HCT116 (cell line): ENCODE measurements around the gene IQCF6. TPM values are rescaled to one million over a fixed set of nuclear protein-coding genes. Genes with fewer than 3 reads are reported as not detected.

Experiments used
- ATAC-seq: fragments of 200-7000 bp; cut with Tn5 transposase; 2 replicates; pipeline ENCODE4 v1.9.1; 2020; ENCODE audit warnings: mild to moderate bottlenecking, moderate library complexity
- BruUV-seq: library from RNA; stranded (reverse); fragments of 400-500 nt; replicated peaks from 2 replicates; lab custom pipeline; 2021; lab: Mats Ljungman, UMichigan
- CTCF ChIA-PET: fragments of 300-600 bp; sonication (Branson Sonifier 250); formaldehyde crosslinking; loops from one replicate; lab custom pipeline; 2021; ENCODE audit warnings: antibody characterized with exemption; lab: Charles Lee
- POLR2A ChIA-PET: fragments of 300-600, 350-600 bp; sonication (Branson Sonifier 250); formaldehyde crosslinking; loops from one replicate; lab custom pipeline; 2021; ENCODE audit warnings: antibody characterized with exemption; lab: Charles Lee
- RAD21 ChIA-PET, 2 experiments: fragments of 300-600 bp; sonication (Branson Sonifier 250); formaldehyde crosslinking; loops; one replicate each; lab custom pipeline; 2023; ENCODE audit warnings: low total read pairs in 2 of 2; ENCODE audit not compliant: uncharacterized antibody in 2 of 2, unreplicated experiment in 2 of 2, low non-redundant PET in 1 of 2; lab: Charles Lee
- DNase-seq: peaks from one replicate; pipeline ENCODE4 v3.0.0-alpha.2; 2010; ENCODE audit warnings: low read depth, low spot score
- H2AFZ ChIP-seq: fragments of 200-600 bp; shearing (Covaris generic), sonication (generic); 2 replicates; pipeline ENCODE4 v1.6.1; 2017; ENCODE audit warnings: low read depth, mixed run types, mixed read lengths, antibody characterized with exemption, low read length; ENCODE audit not compliant: poor library complexity, severe bottlenecking
- H3K27ac ChIP-seq: 2 replicates; pipeline ENCODE4 v1.5.1; 2012; ENCODE audit warnings: low read depth, low read length
- H3K27me3 ChIP-seq: fragments of 200-600 bp; sonication (generic); 2 replicates; pipeline ENCODE4 v1.6.1; 2016; ENCODE audit warnings: mixed run types, low read length, mixed read lengths; ENCODE audit not compliant: insufficient read depth
- H3K36me3 ChIP-seq, 2 experiments: fragments of 200-500 bp in 1 of 2; fragments of 200-600 bp in 1 of 2; sonication (Bioruptor generic) in 1 of 2; sonication (generic) in 1 of 2; 2 replicates each; pipeline versions ENCODE4 v1.5.1 to v1.6.1; 2014 to 2016; ENCODE audit warnings: low read length in 2 of 2, inconsistent platforms in 1 of 2, mixed read lengths in 1 of 2, mixed run types in 1 of 2; ENCODE audit not compliant: insufficient read depth in 2 of 2, control insufficient read depth in 1 of 2
- H3K4me1 ChIP-seq, 2 experiments: fragments of 200-600 bp in 1 of 2; sonication (generic) in 1 of 2; 2 replicates each; pipeline versions ENCODE4 v1.5.1 to v1.6.1; 2012 to 2017; ENCODE audit warnings: low read length in 2 of 2, inconsistent platforms in 1 of 2, mild to moderate bottlenecking in 1 of 2, mixed read lengths in 1 of 2, mixed run types in 1 of 2, moderate library complexity in 1 of 2; ENCODE audit not compliant: insufficient read depth in 2 of 2, control insufficient read depth in 1 of 2
- H3K4me2 ChIP-seq: fragments of 200-600 bp; sonication (generic); 2 replicates; pipeline ENCODE4 v1.6.1; 2017; ENCODE audit warnings: mixed run types, low read length, mixed read lengths
- H3K4me3 ChIP-seq, 2 experiments: fragments of 200-600 bp in 1 of 2; sonication (generic) in 1 of 2; replicated peaks in 1 of 2; 2 replicates each; pipeline ENCODE4 v1.5.1; 2011 to 2016; ENCODE audit warnings: low read length in 2 of 2, control low read depth in 1 of 2, low read depth in 1 of 2, mild to moderate bottlenecking in 1 of 2, mixed read lengths in 1 of 2, mixed run types in 1 of 2
- H3K79me2 ChIP-seq: fragments of 200-600 bp; sonication (generic); 2 replicates; pipeline ENCODE4 v1.6.1; 2017; ENCODE audit warnings: mild to moderate bottlenecking, mixed run types, low read length, moderate library complexity, mixed read lengths; ENCODE audit not compliant: insufficient read depth
- H3K9ac ChIP-seq: fragments of 200-600 bp; sonication (generic); 2 replicates; pipeline ENCODE4 v1.6.1; 2016; ENCODE audit warnings: low read length, mixed read lengths
- H3K9me2 ChIP-seq: fragments of 200-600 bp; sonication (generic), shearing (Covaris generic); 2 replicates; pipeline ENCODE4 v1.6.1; 2017; ENCODE audit warnings: mixed run types, mild to moderate bottlenecking, moderate library complexity; ENCODE audit not compliant: insufficient read depth
- H3K9me3 ChIP-seq, 2 experiments: fragments of 200-500 bp in 1 of 2; fragments of 200-600 bp in 1 of 2; sonication (Bioruptor generic) in 1 of 2; sonication (generic) in 1 of 2; 2 replicates each; pipeline ENCODE4 v1.6.1; 2014 to 2017; ENCODE audit warnings: low read length in 2 of 2, mixed read lengths in 2 of 2, inconsistent platforms in 1 of 2, low read depth in 1 of 2, mild to moderate bottlenecking in 1 of 2, mixed run types in 1 of 2, moderate library complexity in 1 of 2; ENCODE audit not compliant: control insufficient read depth in 1 of 2, insufficient read depth in 1 of 2
- H4K20me1 ChIP-seq: fragments of 200-600 bp; sonication (generic), shearing (Covaris generic); 2 replicates; pipeline ENCODE4 v1.6.1; 2017; ENCODE audit warnings: mixed run types, mild to moderate bottlenecking, moderate library complexity; ENCODE audit not compliant: insufficient read depth
- CBX3 ChIP-seq: IDR thresholded peaks from 2 replicates; pipeline ENCODE4 v1.6.1; 2012; ENCODE audit warnings: low read depth
- CTCF ChIP-seq, 3 experiments: fragments of 200-600 bp in 1 of 3; sonication (generic) in 1 of 3; IDR thresholded peaks in 2 of 3; conservative IDR thresholded peaks in 1 of 3; 2 replicates each; pipeline ENCODE4 v1.5.1; 2012 to 2017; ENCODE audit warnings: low read depth in 2 of 3, low read length in 2 of 3, antibody characterized with exemption in 1 of 3, borderline replicate concordance in 1 of 3, control low read depth in 1 of 3, mild to moderate bottlenecking in 1 of 3, mixed read lengths in 1 of 3, mixed run types in 1 of 3, moderate library complexity in 1 of 3; ENCODE audit not compliant: insufficient read depth in 1 of 3
- ELF1 ChIP-seq: IDR thresholded peaks from 2 replicates; pipeline ENCODE4 v1.6.1; 2012; ENCODE audit warnings: low read depth, borderline replicate concordance
- EZH2 ChIP-seq: fragments of 200-600 bp; sonication (generic); IDR thresholded peaks from 2 replicates; pipeline ENCODE4 v1.6.1; 2017; ENCODE audit warnings: antibody characterized with exemption, mixed run types
- EZH2phosphoT487 ChIP-seq: fragments of 200-600 bp; IDR thresholded peaks from 2 replicates; pipeline ENCODE4 v1.6.1; 2018; ENCODE audit warnings: antibody characterized with exemption, borderline replicate concordance
- FOSL1 ChIP-seq: IDR thresholded peaks from 2 replicates; pipeline ENCODE4 v1.6.1; 2012; ENCODE audit warnings: low read depth
- JUND ChIP-seq: IDR thresholded peaks from 2 replicates; pipeline ENCODE4 v1.6.1; 2012
- MAX ChIP-seq: IDR thresholded peaks from 2 replicates; pipeline ENCODE4 v1.6.1; 2012
- POLR2A ChIP-seq: IDR thresholded peaks from 2 replicates; pipeline ENCODE4 v1.7.0; 2011; ENCODE audit warnings: borderline replicate concordance; ENCODE audit not compliant: insufficient read depth, insufficient read length; ENCODE audit errors: extremely low read depth
- POLR2AphosphoS5 ChIP-seq: IDR thresholded peaks from 2 replicates; pipeline ENCODE4 v1.6.1; 2011; ENCODE audit warnings: mild to moderate bottlenecking, low read depth, low read length, moderate library complexity
- REST ChIP-seq: IDR thresholded peaks from 2 replicates; pipeline ENCODE4 v1.6.1; 2012; ENCODE audit warnings: low read depth
- SIN3A ChIP-seq: IDR thresholded peaks from 2 replicates; pipeline ENCODE4 v1.6.1; 2012; ENCODE audit warnings: low read depth
- SP1 ChIP-seq: IDR thresholded peaks from 2 replicates; pipeline ENCODE4 v1.6.1; 2012; ENCODE audit warnings: low read depth
- SRF ChIP-seq: IDR thresholded peaks from 2 replicates; pipeline ENCODE4 v1.6.1; 2012; ENCODE audit warnings: low read depth
- TCF7L2 ChIP-seq: IDR thresholded peaks from 2 replicates; pipeline ENCODE4 v1.7.0; 2011; ENCODE audit warnings: borderline replicate concordance, inconsistent platforms; ENCODE audit not compliant: insufficient read depth, insufficient read length; ENCODE audit errors: extremely low read depth
- YY1 ChIP-seq: IDR thresholded peaks from 2 replicates; pipeline ENCODE4 v1.6.1; 2011; ENCODE audit warnings: low read length, low read depth, moderate library complexity, mild to moderate bottlenecking; ENCODE audit not compliant: insufficient replicate concordance; ENCODE audit errors: extremely low read depth
- ZBTB33 ChIP-seq: IDR thresholded peaks from 2 replicates; pipeline ENCODE4 v1.6.1; 2011; ENCODE audit warnings: mild to moderate bottlenecking, low read length, moderate library complexity; ENCODE audit not compliant: insufficient replicate concordance; ENCODE audit errors: extremely low read depth
- ZFX ChIP-seq: fragments of 450-650 bp; IDR thresholded peaks from 2 replicates; pipeline ENCODE4 v1.6.1; 2017
- ZNF274 ChIP-seq: fragments of 200-500 bp; sonication (Bioruptor generic); IDR thresholded peaks from 2 replicates; pipeline ENCODE4 v1.6.1; 2014; ENCODE audit warnings: mild to moderate bottlenecking, low read depth, low read length, inconsistent platforms
- intact Hi-C: fragments of 100-400 bp; cut with micrococcal nuclease; formaldehyde crosslinking; loops from 2 replicates; pipeline ENCODE4 v1.10.0; 2022
- total RNA-seq: library from RNA; stranded (reverse); gene quantifications from one replicate; pipeline ENCODE4 v1.2.1, GENCODE V29; 2021; ENCODE audit not compliant: unreplicated experiment

IQCF6 gene
- total RNA-seq, 1 experiment from 2014 or later, result not detected

- H3K4me1 ChIP-seq, result no peaks in the 10 kb centered on the region
- no peak for DNase-seq
- no peaks in the 10 kb centered on the region for H3K79me2 ChIP-seq
- no peak overlapping the region for H3K4me2 ChIP-seq
- H3K9me3 ChIP-seq, result peaks cover 5 to 8% of the 10 kb centered on the region in 2 experiments; a peak in 3 of 4 replicates
- H2AFZ ChIP-seq, result no peak overlapping the region
- intact Hi-C loops, result no loop called here
- H3K27ac ChIP-seq, result no peak overlapping the region
- no peaks in the 10 kb centered on the region for H3K27me3 ChIP-seq
- H4K20me1 ChIP-seq, result no peaks in the 10 kb centered on the region
- no TSS peak for BruUV-seq
- TF ChIP-seq MAX (no peak), POLR2AphosphoS5 (no peak), SP1 (no peak), ZFX (no peak), CTCF (IDR thresholded peaks at IDR 0.05 in 2 of 3, conservative IDR thresholded peaks at IDR 0.05 in 1 of 3; ENCODE audit: borderline replicate concordance in 1 of 3, insufficient read depth in 1 of 3, low read depth in 2 of 3, low read length in 2 of 3) (no peak), TCF7L2 (no peak), SIN3A (no peak), EZH2phosphoT487 (no peak), REST (no peak), FOSL1 (no peak), ZNF274 (no peak), ELF1 (no peak), EZH2 (no peak), SRF (no peak), JUND (no peak), CBX3 (no peak), POLR2A (no peak), YY1 (no peak), ZBTB33 (no peak)
- no peak for ATAC-seq
- H3K4me3 ChIP-seq, result no peak overlapping the region
- RAD21 ChIA-PET, result no interaction called here
- POLR2A ChIA-PET, result no interaction called here
- H3K36me3 ChIP-seq, result no peaks in the 10 kb centered on the region
- CTCF ChIA-PET, result interaction anchor here (1.0 kb wide), 1 partner anchor 8 kb away, joined by 4 read pairs; no protein-coding TSS in a partner anchor
- H3K9me2 ChIP-seq, result no peaks in the 10 kb centered on the region
- H3K9ac ChIP-seq, result no peak overlapping the region
These were observed 49.3 kb upstream of the IQCF6 start for GRCh38 chr3:51828297-51828696.
